NCI-H524 (cell line): Measurements from ENCODE around the gene SLC66A1.

Experiments used
- DNase-seq, 2 experiments: peaks; one replicate each; lab custom pipeline; 2025; lab: John Stamatoyannopoulos, UW

Gene SLC66A1

DNA sequence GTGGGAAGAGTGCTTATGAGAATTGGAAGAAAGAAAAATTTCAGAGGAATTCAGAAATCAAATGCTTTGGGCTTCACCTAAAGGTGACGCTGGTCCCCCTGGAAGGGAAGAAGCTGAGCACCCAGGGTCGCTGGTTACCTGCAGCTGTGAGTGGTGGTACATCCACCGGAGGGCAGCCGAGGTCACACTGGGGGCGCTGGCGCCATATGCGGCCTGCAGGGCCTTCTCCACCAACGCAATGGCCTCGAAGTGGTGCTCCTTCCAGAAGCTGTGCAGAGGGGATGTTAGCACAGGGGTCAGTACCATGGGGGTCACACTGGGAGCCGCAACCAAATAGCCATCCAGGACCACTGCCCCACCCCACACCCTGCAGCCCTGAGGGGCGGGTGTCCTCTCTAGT is 6.2 kb upstream of the SLC66A1 start:
- DNase-seq = no peak

DNA sequence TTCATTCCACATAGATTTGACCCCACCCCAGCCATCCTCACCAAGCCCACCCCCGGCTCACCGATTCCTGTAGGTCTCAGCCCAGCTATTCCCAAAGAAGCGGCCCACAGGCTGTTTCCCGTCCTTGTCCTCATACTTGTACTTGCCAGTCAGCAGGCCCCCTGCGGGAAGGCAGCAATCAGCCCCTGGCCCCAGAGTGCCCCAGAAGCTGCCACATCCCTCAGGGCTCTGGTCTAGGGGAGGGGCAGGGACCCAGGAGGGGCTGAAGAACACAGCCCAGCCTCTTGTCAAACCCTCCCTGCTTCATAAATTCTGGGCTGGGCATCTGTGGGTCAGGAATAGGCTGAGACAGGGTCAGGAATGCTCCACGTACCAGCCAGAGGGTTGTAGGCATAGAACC is 5.2 kb upstream of the SLC66A1 start:
- no peak for DNase-seq

DNA sequence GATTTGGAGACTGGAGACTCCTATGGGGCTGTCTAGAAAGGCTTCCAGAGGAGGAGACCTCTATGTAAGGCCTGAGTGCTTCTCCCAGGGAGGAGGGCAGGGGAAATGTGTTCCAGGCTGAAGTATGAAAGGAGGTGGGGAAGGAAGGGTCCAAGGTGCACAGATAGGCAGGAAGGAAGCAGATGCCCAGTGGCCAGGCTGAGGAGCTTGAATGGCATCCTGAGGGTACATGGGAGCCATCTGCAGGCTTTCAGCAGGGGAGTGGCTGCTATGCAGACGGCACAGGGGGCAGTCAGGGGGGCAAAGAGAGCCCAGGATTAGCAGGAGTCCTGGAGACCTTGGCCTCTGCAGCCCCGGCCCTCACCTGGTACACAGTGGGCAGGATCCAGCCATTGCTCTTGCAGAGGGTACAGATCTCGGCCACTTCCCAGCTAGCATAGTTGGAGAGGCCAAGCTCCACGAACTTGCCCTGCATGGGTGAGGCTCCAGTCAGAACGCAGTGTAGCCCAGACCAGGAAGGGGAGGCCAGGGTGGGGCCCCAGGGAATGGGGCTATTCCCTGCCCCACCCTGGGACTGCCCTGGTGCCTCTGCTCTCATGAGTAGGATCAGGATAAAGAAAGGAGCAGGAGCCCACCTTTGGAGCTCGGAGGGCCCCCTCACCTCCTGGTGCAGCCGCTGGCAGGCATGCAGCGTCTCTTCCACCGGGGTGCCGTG is 4.2 kb upstream of the SLC66A1 start:
- no peak for DNase-seq

DNA sequence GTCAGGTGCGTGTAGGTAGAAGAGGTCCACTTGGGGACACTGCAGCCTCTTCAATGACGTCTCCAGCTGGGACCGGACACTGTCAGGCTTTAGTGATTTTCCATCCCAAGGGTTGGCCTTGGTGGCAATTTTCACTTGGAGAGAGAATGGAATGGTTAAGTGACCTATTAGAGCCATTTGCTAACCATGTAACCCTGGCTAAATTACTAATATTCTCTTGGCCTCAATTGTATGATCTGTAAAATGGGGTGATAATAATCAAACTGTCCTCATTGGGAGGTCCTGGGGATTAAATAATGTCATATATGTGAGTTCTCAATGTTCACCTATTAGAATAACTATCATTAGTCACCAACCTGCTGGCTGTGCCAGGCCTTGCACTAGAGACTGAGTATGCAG is 3.6 kb upstream of the SLC66A1 start:
- no peak for DNase-seq

DNA sequence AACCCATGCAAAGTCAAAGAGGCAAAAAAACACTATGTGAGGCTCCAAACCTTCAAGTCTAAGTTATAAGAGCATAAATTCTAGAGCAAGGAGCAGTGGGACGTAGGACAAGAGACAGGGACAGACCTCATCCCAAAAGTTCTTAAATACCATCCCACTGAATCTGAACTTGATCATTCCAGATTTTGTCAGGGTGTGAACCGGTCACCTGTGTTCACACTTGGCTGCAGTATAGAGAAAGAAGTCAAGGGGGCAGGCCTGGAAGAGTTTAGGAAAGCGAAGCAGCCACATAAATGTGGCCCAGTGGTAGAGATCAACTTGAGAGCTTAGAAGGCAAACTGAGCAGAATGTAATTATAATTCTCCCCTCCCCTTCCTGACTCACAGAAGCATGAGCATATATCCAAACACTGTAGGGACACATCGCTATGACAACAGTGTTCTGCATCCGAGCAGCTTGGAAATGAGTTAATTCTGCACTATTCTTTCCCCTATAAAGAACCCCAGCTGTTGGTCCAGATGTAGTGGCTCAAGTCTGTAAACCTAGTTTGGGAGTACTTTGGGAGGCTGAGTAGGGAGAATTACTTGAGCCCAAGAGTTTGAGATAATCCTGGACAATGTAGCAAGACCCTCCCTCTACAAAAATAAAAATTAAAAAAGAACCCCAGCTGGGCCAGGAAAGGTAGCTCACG is 2.9 kb upstream of the SLC66A1 start:
- no peak for DNase-seq

DNA sequence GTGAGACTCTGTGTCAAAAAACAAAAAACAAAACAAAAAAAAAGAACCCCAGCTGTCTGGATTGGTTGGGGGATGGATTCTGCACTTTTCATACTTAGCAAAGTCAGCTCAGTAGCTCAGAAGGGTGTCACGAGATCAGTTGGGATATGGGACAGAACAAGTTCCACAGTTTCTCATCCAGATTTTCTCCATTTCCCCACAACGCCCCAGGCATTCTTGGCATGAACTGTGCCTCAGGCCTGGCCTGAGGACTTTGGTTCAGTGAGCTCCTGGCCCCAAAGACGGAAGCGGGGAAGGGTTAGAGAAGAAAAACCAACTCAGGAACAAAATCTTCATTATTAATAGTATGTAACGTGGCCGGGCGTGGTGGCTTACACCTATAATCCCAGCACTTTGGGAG is 2.1 kb upstream of the SLC66A1 start:
- DNase-seq = no peak

DNA sequence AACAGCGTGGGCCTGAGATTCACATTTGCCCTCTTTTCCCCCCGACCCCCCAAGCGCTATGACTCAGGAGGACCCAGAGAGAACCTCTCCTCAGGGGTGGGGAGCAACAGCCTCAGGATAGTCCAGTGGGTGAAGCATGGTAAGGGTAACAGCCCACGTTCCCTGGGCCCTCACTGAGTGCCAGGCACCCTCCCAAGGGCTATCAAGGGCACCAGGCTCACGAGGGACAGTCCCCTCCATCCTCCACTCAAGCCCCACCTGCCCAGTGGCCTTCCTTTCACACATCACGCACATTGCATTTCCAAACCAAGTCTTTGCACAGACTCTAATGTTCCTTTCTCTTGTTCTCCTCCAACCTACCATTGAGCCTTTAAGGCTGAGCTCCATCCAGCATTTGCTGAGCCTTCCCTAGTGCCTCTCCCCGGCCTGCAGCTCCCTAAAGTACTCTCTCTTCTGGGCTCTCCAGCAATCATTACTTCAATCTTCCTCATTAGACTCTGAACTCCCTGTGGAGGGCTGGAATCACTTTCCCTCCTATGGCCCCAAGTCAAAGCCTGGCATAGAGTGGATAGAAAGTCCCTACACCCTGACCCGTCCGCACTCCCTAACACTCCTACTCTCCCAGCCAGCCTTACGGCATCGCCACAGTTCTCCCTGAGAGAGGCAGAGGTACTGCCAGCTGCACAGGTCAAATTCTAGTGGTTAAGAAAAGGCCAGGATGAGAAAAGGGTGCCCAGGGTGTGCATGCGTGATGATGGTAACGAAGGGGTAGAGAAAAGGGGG is 1.2 kb upstream of the SLC66A1 start:
- no peak for DNase-seq

DNA sequence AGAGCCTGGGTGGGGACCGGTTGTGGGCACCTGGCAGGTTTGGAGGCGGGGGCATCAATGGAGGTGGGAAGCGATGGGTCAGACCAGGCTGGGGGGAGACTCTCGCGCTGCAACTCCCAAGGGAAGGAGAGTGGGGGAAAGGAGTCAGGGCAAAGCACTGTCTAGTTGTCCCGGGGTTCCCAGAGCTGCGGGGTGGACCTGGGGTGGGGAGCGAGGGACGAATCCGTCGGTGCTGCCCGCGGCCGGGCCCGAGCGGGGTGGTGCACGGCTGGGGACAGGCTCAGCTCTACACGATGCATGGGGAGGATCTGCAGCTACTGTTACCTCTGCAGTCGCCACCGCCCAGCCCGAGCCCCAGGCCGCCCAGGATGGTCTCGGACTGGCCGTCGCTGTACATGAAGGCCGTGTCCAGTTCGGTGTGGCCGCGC is 609 bp upstream of the SLC66A1 start:
- DNase-seq = no peak

DNA sequence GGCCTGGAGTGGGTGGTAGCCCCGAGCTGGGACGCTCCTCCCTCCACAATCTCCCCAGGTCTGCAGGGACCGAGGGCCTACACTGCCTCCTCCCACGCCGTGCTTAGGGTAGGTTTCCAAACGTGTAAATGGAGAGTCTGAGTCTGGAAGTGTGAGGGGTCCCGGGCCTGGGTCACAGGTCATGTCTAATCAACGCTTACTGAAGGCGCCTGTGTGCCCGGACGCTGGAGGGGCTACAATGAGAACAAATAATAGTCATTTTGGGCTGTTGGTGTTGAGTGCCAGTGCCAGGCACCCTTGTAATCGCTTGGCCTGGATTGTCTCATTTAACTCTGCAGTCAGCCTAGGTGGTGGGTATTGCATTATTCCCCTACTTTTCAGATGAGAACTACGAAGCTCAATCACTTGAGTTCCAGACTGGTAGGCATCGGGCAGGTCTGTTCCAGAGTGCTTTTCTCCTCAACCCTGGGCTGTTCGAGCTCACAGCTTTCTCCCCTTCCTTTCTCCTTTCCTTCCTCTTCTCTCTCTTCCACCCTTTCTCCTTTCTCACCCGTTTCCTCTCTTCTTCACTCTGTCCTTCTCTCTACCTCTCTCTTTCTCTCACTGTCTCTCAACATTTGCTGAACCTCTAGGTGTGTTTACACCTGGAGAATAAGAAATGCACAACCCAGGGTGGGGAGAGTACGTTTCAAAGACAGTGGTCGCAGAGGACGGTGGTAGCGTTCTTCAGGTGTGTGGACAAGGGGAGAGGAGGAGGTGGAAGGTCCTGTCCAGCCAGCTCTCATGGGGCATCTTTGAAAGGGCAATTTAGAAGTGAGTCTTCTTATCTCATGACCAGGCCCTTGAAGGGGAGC is 883 bp downstream of the SLC66A1 start:
- no peak for DNase-seq

DNA sequence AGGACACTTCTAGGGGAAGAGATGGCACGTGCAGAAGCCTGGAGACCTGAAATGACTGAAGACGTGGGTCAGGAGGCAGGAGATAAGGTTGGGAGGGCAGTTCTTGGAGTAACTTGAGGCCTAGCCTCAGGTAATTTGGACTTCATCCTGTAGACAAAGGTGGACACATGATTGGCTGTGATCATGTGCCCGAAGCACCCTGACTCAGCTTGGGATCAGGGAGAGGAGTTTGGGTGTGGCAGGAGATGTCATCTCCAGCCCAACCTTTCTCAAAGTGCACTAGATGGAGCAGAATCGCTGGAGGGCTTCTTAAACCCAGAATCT is 1.5 kb downstream of the SLC66A1 start:
- no peak for DNase-seq

DNA sequence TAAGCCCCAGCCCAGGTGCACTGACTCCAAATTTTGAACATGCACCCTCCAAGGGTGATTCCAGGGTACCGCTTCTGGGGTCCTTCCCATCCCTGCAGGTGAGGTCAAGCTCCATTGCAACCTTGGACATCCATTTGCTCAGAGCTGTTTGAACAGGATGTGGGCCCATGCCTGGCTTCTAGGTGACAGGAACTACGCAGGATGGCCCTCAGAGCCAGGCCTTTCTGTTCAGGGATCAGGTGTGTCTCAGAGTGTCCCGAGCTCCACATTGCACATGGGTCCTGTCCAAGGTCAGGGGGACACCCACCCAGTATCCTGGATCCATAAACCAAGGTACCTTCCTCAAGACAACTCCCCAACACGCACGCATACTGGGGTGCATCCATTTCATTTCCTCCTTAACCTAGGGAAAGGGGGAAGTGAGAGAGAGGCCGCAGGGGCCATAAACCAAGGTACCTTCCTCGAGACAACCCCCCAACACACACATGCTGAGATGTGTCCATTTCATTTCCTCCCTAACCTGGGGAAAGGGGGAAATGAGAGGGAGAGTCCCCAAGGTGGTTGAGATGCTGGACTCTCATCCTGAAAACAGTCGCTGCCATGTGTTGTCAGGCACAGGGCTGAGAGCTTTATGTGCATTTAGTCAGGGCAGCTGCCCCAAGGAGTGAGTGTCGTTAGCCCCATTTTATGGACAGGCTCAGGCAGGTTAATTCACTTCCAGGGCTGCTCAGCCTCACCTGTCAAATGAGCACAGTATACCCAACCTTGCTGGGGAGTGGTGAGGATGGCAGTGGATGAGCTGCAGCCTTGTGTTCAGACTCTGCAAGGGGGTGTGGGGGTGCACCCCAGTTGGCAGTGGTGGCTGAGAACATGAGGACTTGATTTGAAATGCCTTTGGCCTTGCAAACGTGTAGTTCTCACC is 2.1 kb downstream of the SLC66A1 start:
- no peak for DNase-seq

DNA sequence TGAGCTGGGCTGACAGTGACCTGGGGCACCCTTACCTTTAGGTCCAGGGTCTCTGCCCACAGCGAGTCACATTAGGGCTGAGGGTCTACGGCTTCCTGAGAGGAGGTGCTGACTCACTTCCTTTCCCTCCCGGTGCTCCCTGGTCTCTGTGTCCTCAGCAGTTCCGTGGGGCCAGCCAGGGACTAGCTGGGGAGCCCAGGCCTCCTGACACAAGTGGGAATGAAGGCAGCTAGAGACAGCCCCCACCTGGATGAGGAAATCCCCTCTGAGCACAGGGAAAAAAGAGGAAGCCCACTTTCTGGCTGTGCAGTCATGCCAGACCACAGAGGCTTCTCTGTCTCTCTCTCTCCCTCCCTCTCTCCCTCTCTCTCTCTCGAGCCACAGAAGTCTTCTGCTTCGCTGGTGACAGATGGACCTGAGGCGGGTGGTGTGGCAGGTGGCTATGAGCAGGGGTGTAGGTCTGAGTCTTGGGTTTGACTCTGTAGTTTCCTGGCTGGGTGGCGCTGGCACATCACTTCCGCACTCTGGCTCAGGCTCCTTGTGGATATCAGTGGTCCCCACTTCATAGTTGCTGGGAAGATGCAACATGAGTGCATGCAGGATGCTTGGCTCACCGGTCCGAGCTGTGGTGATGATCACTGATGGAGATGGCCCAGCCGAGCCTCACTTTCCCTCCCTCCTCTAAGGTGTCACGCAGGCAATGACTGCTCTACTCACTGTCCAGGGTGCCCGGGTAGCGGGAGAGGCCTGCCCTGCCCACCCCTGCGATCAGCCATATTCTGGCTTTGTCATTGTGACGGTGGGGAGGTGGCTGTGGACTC is 3.5 kb downstream of the SLC66A1 start:
- peak; percentile 23 to 63 for DNase-seq

DNA sequence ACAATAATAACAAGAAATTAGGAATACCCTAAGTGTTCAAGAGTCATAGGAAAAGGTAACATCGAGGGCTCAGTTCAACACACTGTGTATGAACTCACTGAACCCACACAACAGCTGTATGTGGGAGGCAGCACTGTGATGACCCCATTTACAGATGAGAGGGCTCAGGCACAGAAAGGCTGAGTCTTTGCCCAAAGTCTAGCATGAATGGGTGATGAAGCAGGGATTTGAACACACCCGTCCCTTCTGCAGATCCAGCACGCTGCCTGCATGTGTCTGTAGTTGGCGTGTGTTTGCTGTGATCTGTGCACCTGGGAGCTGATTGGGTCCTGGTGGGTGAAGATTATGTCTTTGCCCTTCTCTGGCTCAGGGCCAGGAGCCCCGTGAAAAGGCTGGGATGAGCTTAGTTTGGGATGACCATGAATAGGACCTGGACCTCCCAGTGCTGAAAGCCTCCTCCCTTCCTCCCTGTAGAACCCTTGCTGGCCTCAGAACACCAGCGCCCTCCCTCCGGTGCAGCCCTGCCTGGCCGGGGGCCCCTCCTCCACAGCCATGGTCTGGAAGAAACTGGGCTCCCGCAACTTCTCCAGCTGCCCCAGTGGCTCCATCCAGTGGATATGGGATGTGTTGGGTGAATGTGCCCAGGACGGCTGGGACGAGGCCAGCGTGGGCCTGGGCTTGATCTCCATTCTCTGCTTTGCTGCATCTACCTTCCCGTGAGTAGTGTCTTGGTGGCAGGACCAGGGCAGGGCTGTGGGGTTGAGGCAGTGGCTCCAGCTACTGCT is 5.2 kb downstream of the SLC66A1 start:
- no peak for DNase-seq

DNA sequence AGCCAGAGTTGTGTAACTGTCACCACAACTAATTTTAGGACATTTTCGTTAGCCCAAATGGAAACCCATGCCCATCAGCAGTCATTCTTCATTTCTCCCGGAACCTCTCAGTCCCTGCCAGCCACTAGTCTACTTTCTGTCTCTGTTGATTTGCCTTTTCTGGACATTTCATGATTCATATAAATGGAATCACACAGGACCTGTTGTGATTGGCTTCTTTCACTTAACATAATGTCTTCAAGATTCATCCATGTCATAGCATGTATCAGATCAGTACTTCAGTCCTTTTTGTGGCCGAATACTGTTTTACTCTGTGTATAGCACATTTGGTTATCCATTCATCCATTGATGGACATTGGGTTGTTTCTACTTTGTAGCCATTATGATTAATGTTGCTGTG is 7.1 kb downstream of the SLC66A1 start:
- no peak for DNase-seq

DNA sequence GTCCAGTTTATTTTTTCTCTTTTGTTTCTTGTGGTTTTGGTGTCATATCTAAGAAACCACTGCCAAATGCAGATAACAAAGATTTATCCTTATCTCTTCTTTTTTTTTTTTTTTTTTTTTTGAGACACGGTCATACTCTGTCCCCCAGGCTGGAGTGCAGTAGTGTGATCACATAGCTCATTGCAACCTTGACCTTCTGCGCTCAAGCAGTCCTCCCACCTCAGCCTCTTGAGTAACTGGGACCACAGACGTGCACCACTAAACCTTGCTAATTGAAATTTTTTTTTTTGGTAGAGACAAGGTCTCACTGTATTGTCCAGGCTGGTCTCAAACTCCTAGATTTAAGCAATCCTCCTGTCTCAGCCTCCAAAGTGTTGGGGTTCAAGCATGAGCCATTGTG is 8.9 kb downstream of the SLC66A1 start:
- no peak for DNase-seq

DNA sequence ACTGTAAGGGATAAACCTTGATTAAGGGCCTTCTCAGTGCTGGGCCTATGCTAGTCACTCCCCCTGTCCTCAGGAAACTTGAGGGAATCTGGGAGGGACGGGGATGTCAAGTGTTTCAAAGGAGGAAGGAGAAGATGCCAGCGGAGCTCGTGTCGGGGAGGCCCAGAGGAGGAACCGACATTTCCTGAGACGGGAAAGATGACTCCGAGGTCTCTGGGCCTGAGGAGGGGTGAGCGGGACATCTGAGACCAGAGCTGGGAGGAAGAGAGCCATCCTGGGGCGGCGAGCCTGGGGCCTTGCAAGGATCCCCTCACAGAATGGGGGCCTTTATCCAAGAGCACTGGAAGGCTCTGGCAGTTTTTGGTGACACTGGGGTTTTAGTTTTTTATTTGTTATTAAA is 10.4 kb downstream of the SLC66A1 start:
- no peak for DNase-seq

DNA sequence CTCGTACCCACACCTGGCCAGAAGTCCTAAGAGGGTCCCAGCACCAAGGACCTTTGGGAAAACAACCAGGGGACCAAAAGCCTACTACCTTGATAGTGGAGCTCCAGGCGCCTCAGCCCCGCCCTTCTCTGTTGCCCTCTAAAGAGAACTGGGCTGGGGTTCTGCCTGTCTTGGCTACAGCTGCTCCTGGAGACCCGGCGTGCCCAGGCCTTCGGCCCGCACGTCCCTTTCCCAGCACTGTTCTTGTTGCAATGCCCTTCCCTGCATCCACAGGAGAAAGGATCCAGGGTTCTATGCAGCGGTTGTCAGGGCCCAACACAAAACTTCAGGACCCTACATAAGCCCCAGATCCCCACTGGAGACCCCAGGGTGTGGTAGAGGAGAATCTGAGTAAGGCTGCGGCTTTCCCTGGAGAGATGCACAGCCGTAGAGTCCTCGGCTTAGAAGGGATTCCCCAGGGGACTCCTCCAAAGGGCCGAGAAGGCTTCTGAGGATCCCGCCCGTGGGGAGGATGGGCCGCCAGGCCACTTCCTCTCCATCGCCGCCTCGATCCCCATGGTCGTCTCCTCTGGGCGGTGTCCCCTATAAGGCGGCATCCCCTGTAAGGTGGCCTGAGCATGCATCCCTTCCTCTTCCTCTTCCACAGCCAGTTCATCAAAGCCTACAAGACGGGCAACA is 12.0 kb downstream of the SLC66A1 start:
- DNase-seq = no peak

DNA sequence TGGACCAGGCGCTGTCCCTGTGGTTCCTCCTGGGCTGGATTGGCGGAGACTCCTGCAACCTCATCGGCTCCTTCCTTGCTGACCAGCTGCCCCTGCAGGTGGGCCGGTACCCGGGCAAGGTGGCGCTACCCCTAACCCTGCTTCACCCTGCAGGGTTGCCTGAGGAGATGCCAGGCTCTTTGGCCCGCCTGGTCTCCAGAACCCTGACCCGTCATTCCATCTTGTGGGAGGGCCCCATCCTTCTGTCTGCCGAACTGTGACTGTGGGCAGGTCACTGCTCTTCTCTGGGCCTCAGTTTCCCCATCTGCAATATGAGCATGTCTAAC is 12.5 kb downstream of the SLC66A1 start:
- no peak for DNase-seq

DNA sequence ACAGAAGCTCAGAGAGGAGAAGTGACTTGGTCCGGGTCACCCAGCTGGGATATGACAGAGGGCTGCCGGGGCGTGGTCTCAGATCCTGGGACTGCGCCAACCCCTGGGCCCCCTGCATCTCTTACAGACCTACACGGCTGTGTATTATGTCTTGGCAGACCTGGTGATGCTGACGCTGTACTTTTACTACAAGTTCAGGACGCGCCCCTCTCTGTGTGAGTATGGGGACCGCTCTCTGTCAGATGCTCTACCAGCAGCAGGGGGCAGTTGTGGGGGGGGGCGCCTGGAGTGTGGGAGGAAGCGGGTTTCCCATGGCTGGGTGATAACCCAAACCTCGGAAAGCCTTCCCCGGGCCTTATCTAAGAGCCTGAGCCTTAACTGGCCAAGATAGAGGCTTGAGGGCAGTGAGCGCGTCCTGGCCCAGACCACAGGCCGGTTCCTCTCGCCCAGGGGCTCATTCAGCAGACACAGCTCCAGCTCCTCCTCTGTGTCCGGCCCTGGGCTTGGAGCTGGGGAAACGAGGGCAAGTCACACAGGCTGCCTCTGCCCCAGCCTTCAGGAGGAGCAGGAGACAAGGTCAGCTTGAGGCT is 13.3 kb downstream of the SLC66A1 start:
- no peak for DNase-seq
